Aorta (tissue), 5 donors: ENCODE data around the gene MGMT. TPM values are rescaled to one million over a fixed set of nuclear protein-coding genes. Genes with fewer than 3 reads are reported as not detected.

Experiments
- ATAC-seq: fragments of 200-7000 bp; cut with Tn5 transposase; one replicate; pipeline ENCODE4 v1.9.1; 2022; ENCODE audit warnings: moderate library complexity; ENCODE audit not compliant: low FRiP score
- DNase-seq, 2 donors: peaks; one replicate each; pipeline ENCODE4 v3.0.0-alpha.2; 2020
- H3K27ac ChIP-seq, 2 donors: one replicate each; pipeline ENCODE4 v1.5.1; 2013; ENCODE audit warnings: low read length in 2 of 2, mild to moderate bottlenecking in 2 of 2, moderate library complexity in 2 of 2, control low read depth in 1 of 2, inconsistent platforms in 1 of 2, low read depth in 1 of 2
- H3K27me3 ChIP-seq, 2 donors: one replicate each; pipeline ENCODE4 v1.6.1; 2013; ENCODE audit warnings: control low read depth in 1 of 2, low read length in 1 of 2, mild to moderate bottlenecking in 1 of 2, moderate library complexity in 1 of 2; ENCODE audit not compliant: insufficient read depth in 2 of 2, control insufficient read depth in 1 of 2
- H3K36me3 ChIP-seq, 2 donors: one replicate each; pipeline ENCODE4 v1.6.1; 2013; ENCODE audit warnings: control low read depth in 1 of 2, low read length in 1 of 2, mild to moderate bottlenecking in 1 of 2; ENCODE audit not compliant: insufficient read depth in 2 of 2, control insufficient read depth in 1 of 2
- H3K4me1 ChIP-seq, 2 donors: one replicate each; pipeline ENCODE4 v1.6.1; 2013; ENCODE audit warnings: low read length in 2 of 2, control low read depth in 1 of 2, mild to moderate bottlenecking in 1 of 2, moderate library complexity in 1 of 2; ENCODE audit not compliant: insufficient read depth in 2 of 2, control insufficient read depth in 1 of 2
- H3K4me3 ChIP-seq, 2 donors: one replicate each; pipeline ENCODE4 v1.5.1; 2013; ENCODE audit warnings: low read length in 2 of 2, control low read depth in 1 of 2, mild to moderate bottlenecking in 1 of 2
- H3K9me3 ChIP-seq: one replicate; pipeline ENCODE4 v1.6.1; 2013; ENCODE audit warnings: mild to moderate bottlenecking, low read length; ENCODE audit not compliant: control insufficient read depth
- WGBS, 2 donors: extraction: QIAGEN DNeasy Blood & Tissue Kit; methylation state at CpG; one replicate each; pipeline ENCODE4 v1.1.7; 2013; 5-methylcytosine and 5-hydroxymethylcytosine counted together
- intact Hi-C, 2 donors: fragments of 100-400 bp; cut with DNase I; formaldehyde crosslinking; loops; one replicate each; pipeline versions ENCODE4 v1.14.2 to v1.15.0; 2022
- polyA plus RNA-seq, 2 donors: library from polyadenylated mRNA; stranded (reverse); fragments of 200-250 nt; gene quantifications; one replicate each; pipeline ENCODE4 v1.2.3, GENCODE V29; 2013
- total RNA-seq, 2 donors: library from RNA; stranded (reverse); fragmentation: NEBNext Ultra II Directional; extraction: Animal tissue kit (Norgen Biotek cat#: 25700); gene quantifications; one replicate each; pipeline ENCODE4 v1.2.1, GENCODE V29; 2021
- donor health status: healthy with polysubstance abuse.
- donor health status: Bipolar disorder and iron deficiency.
- donor health status: DM: no; HTN: no; CAD: no.
- donor health status: DM: no; HTN: no; CAD: no.
- donor health status: DM: yes; HTN: yes; CAD: no.

Gene MGMT
- total and polyA plus RNA-seq, 4 donors = 8.8 to 30.0 (median 14.1) TPM

DNA sequence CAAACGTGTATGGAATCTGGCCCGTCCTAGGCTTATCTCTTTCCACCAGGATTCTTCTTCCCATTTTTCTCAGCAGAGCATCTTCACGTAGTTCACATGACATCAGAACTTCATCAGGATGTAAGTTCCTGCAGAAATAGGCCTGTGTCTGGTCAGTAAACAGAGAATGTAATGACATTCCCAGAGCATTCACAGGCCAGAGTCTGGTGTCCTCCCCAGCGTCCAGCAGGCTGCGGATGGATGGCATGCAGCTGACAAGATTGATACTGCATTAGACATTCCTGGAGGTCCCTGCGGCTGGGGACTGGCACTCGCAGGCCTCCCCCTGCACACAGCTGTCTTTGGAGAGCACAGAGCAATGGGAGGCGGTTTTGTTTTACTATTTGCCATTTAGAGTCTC is 28.7 kb downstream of the MGMT start:
- H3K4me1 ChIP-seq = no peaks in the 10 kb centered on the region
- peaks cover 5% of the 10 kb centered on the region for H3K9me3 ChIP-seq
- WGBS, 2 donors = 90% methylated on average over 8 of the region's 8 CpGs
- no peak overlapping the region for H3K4me3 ChIP-seq
- no peaks in the 10 kb centered on the region for H3K36me3 ChIP-seq
- no peaks in the 10 kb centered on the region for H3K27me3 ChIP-seq
- H3K27ac ChIP-seq = no peak overlapping the region
- intact Hi-C loops = no loop called here
- ATAC-seq (no peak), DNase-seq (no peak)

DNA sequence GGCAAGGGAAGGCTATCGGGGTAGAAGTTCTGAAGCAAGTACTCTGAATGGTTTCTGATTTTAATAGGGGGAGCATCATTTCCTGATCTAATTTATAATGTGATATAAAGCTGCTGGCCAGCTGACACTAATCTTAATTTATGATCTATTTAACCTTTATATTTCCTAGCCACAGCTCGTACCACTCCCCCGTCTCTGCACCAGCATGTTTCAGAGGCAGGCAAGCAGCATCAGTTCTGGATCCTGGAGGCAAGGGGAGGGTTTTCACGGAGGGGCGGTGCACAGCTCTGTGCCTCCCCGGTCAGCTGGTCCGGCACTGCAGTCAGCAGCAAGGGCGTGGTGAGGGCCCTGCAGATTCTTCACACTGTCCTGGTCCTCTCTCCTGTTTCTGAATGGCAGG is 30.0 kb downstream of the MGMT start:
- Histone ChIP-seq H3K9me3 (peaks cover 4% of the 10 kb centered on the region), H3K4me1 (no peaks in the 10 kb centered on the region), H3K4me3 (no peak overlapping the region), H3K36me3 (no peaks in the 10 kb centered on the region), H3K27me3 (no peaks in the 10 kb centered on the region), H3K27ac (no peak overlapping the region)
- intact Hi-C loops = no loop called here
- DNase-seq = no peak
- ATAC-seq = no peak
- WGBS, 2 donors = 94 to 97% methylated on average over 8 of the region's 8 CpGs

DNA sequence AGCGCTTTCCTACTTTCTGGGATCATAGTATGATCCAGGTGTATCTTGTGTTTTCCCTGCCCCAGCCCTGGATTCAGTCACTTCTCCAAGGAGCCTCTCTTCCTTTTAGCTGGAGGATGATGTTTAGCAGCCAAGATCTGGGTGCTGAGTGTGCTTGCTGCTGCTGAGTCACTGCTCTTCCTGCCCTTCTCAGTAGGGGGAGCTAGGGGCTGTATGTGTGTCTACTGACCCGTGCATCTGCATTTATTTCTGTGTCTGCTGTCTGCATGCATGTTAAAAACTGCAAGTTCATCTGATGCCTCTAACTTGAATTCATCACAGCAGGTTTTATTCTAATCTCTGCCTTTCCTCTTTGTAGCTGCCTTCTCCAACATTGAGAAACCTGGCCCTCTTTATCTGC is 31.6 kb downstream of the MGMT start:
- Histone ChIP-seq H3K4me3 (no peak overlapping the region), H3K36me3 (no peaks in the 10 kb centered on the region), H3K9me3 (peaks cover 2% of the 10 kb centered on the region), H3K4me1 (no peaks in the 10 kb centered on the region), H3K27ac (no peak overlapping the region), H3K27me3 (no peaks in the 10 kb centered on the region)
- WGBS, 2 donors = 94 to 95% methylated on average over 2 of the region's 2 CpGs
- DNase-seq (no peak), ATAC-seq (no peak)
- intact Hi-C loops = no loop called here

DNA sequence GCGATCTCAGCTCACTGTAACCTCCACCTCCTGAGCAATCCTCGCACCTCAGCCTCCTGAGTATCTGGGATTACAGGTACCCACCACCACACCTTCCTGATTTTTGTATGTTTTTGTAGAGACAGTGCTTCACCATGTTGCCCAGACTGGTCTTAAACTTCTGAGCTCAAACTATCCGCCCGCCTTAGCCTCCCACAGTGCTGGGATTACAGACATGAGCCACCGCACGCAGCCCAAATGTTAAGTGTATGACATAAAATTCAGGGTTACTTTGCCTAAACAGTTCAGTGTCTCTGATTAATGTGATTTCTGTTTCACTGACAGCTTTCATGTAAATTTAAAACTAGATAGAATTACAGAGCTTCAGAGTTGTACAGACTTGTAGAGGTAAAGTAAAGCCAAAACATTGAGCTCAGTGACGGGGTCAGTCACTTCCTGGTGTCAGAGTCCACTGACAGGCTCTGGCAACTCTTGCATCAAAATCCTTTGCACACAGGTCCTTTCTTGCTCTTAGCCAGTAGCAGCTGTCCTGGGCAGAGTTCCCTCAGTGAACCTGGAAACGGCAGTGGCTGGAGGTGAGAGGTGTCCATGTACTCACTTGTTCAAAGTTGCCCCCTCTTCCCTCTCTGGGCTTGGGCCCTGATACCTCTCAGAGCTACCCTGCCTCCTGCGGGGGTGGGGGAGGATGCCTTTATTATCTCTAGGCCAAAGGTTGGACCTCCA is 33.7 kb downstream of the MGMT start:
- Histone ChIP-seq H3K9me3 (peaks cover 2% of the 10 kb centered on the region), H3K4me3 (no peak overlapping the region), H3K27ac (no peak overlapping the region), H3K4me1 (no peaks in the 10 kb centered on the region), H3K27me3 (no peaks in the 10 kb centered on the region), H3K36me3 (no peaks in the 10 kb centered on the region)
- ATAC-seq = no peak
- no peak for DNase-seq
- intact Hi-C loops = no loop called here
- WGBS, 2 donors = 97 to 98% methylated on average over 9 of the region's 9 CpGs

DNA sequence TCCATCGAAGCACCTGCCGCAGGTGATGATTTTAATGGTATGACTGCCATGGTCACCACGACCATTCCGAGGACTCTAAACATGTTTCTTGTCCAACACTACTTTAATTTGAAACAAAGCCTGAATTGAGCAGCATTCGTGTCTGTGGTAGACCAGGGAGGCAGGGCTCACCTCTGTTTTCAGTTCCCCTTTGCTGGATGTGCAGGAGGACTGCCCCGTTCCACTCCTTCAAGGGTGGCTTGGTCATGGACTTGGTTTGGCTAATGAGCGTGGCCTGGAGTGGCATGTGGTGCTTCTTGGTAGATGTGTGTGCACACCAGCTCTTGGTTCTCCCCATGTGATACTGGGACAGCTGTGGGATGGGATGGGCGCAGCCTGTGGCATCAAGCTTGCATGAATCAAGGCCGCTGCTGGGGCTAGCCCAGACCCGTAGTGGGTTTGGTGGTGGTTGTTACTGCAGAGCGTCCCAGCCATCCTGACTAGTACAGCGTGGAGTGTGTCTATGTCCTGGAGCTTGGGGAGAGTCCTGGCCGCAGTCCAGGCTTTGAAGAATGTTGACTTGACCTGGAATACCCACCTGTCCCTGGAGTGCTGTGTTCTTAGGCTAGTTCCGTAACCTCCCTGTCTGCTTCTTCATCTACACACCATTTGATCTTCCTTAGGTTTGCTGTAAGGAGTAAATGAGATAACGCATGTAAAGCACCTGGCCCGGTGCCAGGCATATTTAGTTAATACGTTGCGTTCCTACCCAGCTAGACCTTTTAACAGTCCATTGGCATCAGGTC is 34.8 kb downstream of the MGMT start:
- intact Hi-C loops = no loop called here
- Histone ChIP-seq H3K9me3 (peaks cover 2% of the 10 kb centered on the region), H3K4me1 (no peaks in the 10 kb centered on the region), H3K27ac (no peak overlapping the region), H3K36me3 (no peaks in the 10 kb centered on the region), H3K4me3 (no peak overlapping the region), H3K27me3 (no peaks in the 10 kb centered on the region)
- WGBS, 2 donors = 91 to 93% methylated on average over 18 of the region's 18 CpGs
- DNase-seq (no peak), ATAC-seq (no peak)

DNA sequence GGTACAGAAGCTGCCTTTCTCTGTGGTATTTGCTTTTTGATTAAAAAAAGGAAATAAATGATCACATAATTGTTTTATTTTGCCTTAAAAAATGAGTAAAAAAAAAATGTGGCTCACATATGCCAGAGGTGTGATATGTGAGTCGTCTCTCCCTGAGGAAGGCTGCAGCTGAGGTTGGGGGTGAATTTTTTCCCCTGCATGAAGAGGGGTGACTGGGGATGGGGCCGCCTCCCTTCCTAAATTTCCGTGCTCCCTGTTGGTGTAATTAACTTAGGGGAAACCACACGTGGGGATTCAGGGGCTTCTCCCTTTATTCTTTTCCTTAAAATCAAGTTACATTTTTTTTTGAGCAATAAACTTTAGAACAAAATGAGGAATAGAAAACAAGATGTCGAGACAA is 35.4 kb downstream of the MGMT start:
- Histone ChIP-seq H3K9me3 (peaks cover 2% of the 10 kb centered on the region), H3K27ac (no peak overlapping the region), H3K4me3 (no peak overlapping the region), H3K36me3 (no peaks in the 10 kb centered on the region), H3K27me3 (no peaks in the 10 kb centered on the region), H3K4me1 (no peaks in the 10 kb centered on the region)
- 91 to 98% methylated on average over 5 of the region's 5 CpGs for WGBS, 2 donors
- DNase-seq (no peak), ATAC-seq (no peak)
- intact Hi-C loops = no loop called here

DNA sequence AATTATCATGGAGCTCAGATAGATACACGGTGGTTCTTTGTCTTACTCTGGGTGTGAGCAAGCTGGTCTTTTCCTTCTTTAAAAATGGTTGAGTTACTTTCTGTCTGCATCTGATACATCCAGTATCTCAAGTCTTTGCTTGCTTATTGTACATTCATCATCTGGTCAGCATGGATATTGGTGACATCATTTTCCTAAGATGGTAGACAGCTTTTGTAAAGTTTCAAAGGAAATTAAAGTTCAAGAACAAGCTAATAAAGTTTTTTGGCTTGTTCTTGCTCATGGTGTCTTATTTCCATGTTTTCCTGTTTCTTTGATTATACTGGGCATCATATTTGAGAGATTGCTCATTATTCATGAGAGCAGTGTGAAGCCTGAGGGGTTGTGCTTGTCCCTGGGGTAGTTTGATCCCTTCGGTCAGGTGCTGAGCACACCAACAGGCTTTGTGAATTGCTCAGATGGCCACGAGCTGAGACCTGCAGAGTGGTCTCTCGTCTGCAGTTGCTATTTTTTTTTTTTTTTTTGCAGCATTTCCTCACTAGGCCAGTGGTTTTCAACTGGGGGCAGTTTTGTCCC is 38.5 kb downstream of the MGMT start:
- ATAC-seq = no peak
- intact Hi-C loops = no loop called here
- H3K27ac ChIP-seq = no peak overlapping the region
- H3K36me3 ChIP-seq = no peaks in the 10 kb centered on the region
- H3K4me1 ChIP-seq = no peaks in the 10 kb centered on the region
- H3K4me3 ChIP-seq = no peak overlapping the region
- 60 to 68% methylated on average over 4 of the region's 4 CpGs for WGBS, 2 donors
- no peaks in the 10 kb centered on the region for H3K27me3 ChIP-seq
- no peak for DNase-seq
- H3K9me3 ChIP-seq = no peaks in the 10 kb centered on the region

DNA sequence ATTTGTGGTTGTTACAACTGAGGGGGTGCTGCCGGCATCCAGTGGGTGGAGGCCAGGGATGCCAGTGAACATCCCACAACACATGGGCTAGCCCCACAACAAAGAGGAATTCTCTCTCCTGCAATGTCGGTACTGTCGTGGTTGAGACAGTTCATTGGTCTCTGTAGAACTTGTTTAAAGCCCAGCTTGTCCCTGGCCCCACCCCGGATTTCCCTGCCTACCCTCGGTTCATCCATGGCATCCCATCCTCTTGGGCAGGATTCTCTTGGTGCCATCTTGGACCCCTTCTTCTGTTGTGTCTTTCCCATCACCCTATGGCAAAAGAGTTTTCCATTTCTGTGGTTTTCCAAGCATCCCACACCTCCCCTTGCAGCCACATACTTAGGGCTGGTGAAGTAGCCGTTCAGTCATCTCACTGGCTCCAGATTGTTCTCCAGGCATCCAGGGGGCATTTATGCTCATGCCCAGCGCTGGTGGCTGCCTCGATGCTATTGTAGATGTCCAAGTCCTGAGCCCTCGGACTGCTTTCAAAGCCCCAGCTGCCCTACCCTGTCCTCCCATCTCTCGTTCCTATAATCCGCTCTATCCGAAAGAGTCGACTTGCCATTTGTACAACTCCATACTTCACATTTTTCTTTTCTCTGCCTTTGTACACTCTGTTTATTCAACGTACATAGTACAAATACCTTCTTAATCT is 39.2 kb downstream of the MGMT start:
- H3K27me3 ChIP-seq = no peaks in the 10 kb centered on the region
- H3K36me3 ChIP-seq = no peaks in the 10 kb centered on the region
- no peak overlapping the region for H3K27ac ChIP-seq
- DNase-seq = no peak
- H3K4me3 ChIP-seq = no peak overlapping the region
- H3K9me3 ChIP-seq = no peaks in the 10 kb centered on the region
- 88 to 89% methylated on average over 14 of the region's 14 CpGs for WGBS, 2 donors
- intact Hi-C loops = no loop called here
- no peaks in the 10 kb centered on the region for H3K4me1 ChIP-seq
- ATAC-seq = no peak
